Heart left ventricle (tissue), 16 donors: ENCODE measurements around the gene RAB6A. TPM values are rescaled to one million over a fixed set of nuclear protein-coding genes. Genes with fewer than 3 reads are reported as not detected.

ENCODE experiments used
- ATAC-seq, 4 donors: fragments of 200-7000 bp; cut with Tn5 transposase; one replicate each; pipeline ENCODE4 v1.9.1; 2020 to 2022; ENCODE audit warnings: moderate library complexity in 4 of 4, mild to moderate bottlenecking in 3 of 4, moderate number of reproducible peaks in 1 of 4
- DNase-seq, 5 donors: peaks; one replicate each; pipeline ENCODE4 v3.0.0-alpha.2; 2020
- H3K27ac ChIP-seq, 12 donors: fragments of 200-600 bp; sonication (generic) in 4 of 12; one replicate each; pipeline versions ENCODE4 v1.5.0 to v1.8.0; 2016 to 2022; ENCODE audit warnings: mild to moderate bottlenecking in 2 of 12
- H3K27me3 ChIP-seq, 9 donors: fragments of 200-600 bp; sonication (generic) in 2 of 9; one replicate each; pipeline versions ENCODE4 v1.5.1 to v1.8.0; 2016 to 2022; ENCODE audit warnings: mild to moderate bottlenecking in 3 of 9
- H3K36me3 ChIP-seq, 9 donors: fragments of 200-600 bp; sonication (generic) in 2 of 9; one replicate each; pipeline versions ENCODE4 v1.5.0 to v1.8.0; 2018 to 2022; ENCODE audit warnings: mild to moderate bottlenecking in 2 of 9
- H3K4me1 ChIP-seq, 12 donors: fragments of 200-600 bp; sonication (generic) in 4 of 12; one replicate each; pipeline versions ENCODE4 v1.5.0 to v1.8.0; 2016 to 2022; ENCODE audit warnings: mild to moderate bottlenecking in 3 of 12
- H3K4me3 ChIP-seq, 12 donors: fragments of 200-600 bp; sonication (generic) in 4 of 12; one replicate each; pipeline versions ENCODE4 v1.5.0 to v1.8.0; 2017 to 2022; ENCODE audit warnings: mild to moderate bottlenecking in 9 of 12, moderate library complexity in 4 of 12
- H3K9me3 ChIP-seq, 12 donors: fragments of 200-600 bp; sonication (generic) in 4 of 12; one replicate each; pipeline versions ENCODE4 v1.5.0 to v1.8.0; 2016 to 2022; ENCODE audit warnings: mild to moderate bottlenecking in 1 of 12
- CTCF ChIP-seq, 12 donors: fragments of 200-600 bp; sonication (generic) in 4 of 12; IDR thresholded peaks; one replicate each; pipeline versions ENCODE4 v1.5.0 to v1.8.0; 2018 to 2022; ENCODE audit warnings: antibody characterized with exemption in 12 of 12, mild to moderate bottlenecking in 5 of 12
- POLR2A ChIP-seq, 2 donors: fragments of 450-650 bp; IDR thresholded peaks; one replicate each; pipeline ENCODE4 v1.6.1; 2017; ENCODE audit warnings: antibody characterized with exemption in 2 of 2, mild to moderate bottlenecking in 2 of 2, moderate library complexity in 2 of 2
- WGBS, 4 donors: extraction: QIAGEN DNeasy Blood & Tissue Kit in 2 of 4; methylation state at CpG; one replicate each; pipeline versions ENCODE4 v1.1.5 to v1.1.7; 2013 to 2018; 5-methylcytosine and 5-hydroxymethylcytosine counted together
- intact Hi-C, 10 donors: fragments of 100-400 bp; cut with DNase I; formaldehyde crosslinking; loops; one replicate each; pipeline versions ENCODE4 v1.11.1 to v1.14.2; 2022
- polyA plus RNA-seq, 2 donors: library from polyadenylated mRNA; stranded (reverse); fragments of 200-250 nt; gene quantifications; one replicate each; pipeline ENCODE4 v1.2.3, GENCODE V29; 2013
- total RNA-seq, 9 donors: library from RNA; depleted of rRNA in 2 of 9; stranded (reverse); fragments of >200 nt in 2 of 9; fragmentation: NEBNext Ultra II Directional in 3 of 9; extraction: Animal tissue kit (Norgen Biotek cat#: 25700) in 3 of 9; gene quantifications; one replicate each; pipeline versions ENCODE4 v1.1.0 to v1.2.4, GENCODE V29; 2016 to 2023
- donor health status: ischemic (EF 13 %, LVEDD 7.1; RV severe dilation, severe dysfunction).
- donor health status: healthy with polysubstance abuse.
- donor health status: DM: no; HTN: yes; CAD: no.
- donor health status: DM: no; HTN: no; CAD: no.
- donor health status: ischemic (EF 25% LVEDD 6.9; RV normal size, moderate dysfunction).
- donor health status: ischemic (EF 25% LVEDD 5.7; RV mildly dilated, moderate dysfunction).
- donor health status: healthy.
- donor health status: DM: yes; HTN: yes; CAD: no.
- donor health status: ischemic (EF 35%, LVEDD 5.7; RV mildly dilated, moderate dysfunction).
- donor health status: nonischemic (EF 11% LVEDD 7.7; RV severe dilation, severe dysfunction).
- donor health status: DM: yes; HTN: yes; CAD: no.
- donor health status: PGD.
- donor health status: ischemic (EF 29% LVEDD 5.4; RV normal size, mild dysfunction).
- donor health status: nonischemic (EF 23%, LVEDD 6.1; RV moderate dilation, normal function).

Gene RAB6A
- total and polyA plus RNA-seq, 11 donors, result 41.7 to 143 (median 117) TPM

GRCh38 chr11:73750228-73750627, 10.6 kb downstream of the RAB6A start:
- WGBS, 4 donors, result 53 to 73% (median 65%) methylated on average over 5 of the region's 5 CpGs
- ATAC-seq (peak in 1 of 4 donors; percentile 21), DNase-seq (no peak)
- Histone ChIP-seq H3K36me3 (peaks cover 0 to 4% (median 0%) of the 10 kb centered on the region in 9 donors), H3K27ac (no peak overlapping the region), H3K27me3 (no peaks in the 10 kb centered on the region), H3K4me1 (peaks cover 0 to 38% (median 18%) of the 10 kb centered on the region in 12 donors), H3K4me3 (no peak overlapping the region), H3K9me3 (no peaks in the 10 kb centered on the region)
- TF ChIP-seq CTCF (IDR thresholded peaks at IDR 0.05) (no peak), POLR2A (IDR thresholded peaks at IDR 0.05) (no peak)
- intact Hi-C loops, result no loop called here

GRCh38 chr11:73749118-73749517, 11.8 kb downstream of the RAB6A start:
- Histone ChIP-seq H3K4me1 (peaks cover 0 to 38% (median 19%) of the 10 kb centered on the region in 12 donors), H3K36me3 (peaks cover 0 to 4% (median 0%) of the 10 kb centered on the region in 9 donors), H3K9me3 (no peaks in the 10 kb centered on the region), H3K4me3 (no peak overlapping the region), H3K27me3 (no peaks in the 10 kb centered on the region), H3K27ac (no peak overlapping the region)
- DNase-seq (no peak), ATAC-seq (no peak)
- intact Hi-C loops, result loop anchor here in 1 of 10 donors (10.0 kb wide), 1 partner anchor 56 kb away; no protein-coding TSS in a partner anchor
- TF ChIP-seq POLR2A (IDR thresholded peaks at IDR 0.05) (no peak), CTCF (IDR thresholded peaks at IDR 0.05) (no peak)
- WGBS, 4 donors, result 89 to 93% (median 92%) methylated on average over 7 of the region's 7 CpGs

- TF ChIP-seq CTCF (IDR thresholded peaks at IDR 0.05) (no peak), POLR2A (IDR thresholded peaks at IDR 0.05) (no peak)
- WGBS, 4 donors, result 90 to 92% (median 92%) methylated on average over 5 of the region's 5 CpGs
- H3K27ac ChIP-seq, result no peak overlapping the region
- H3K27me3 ChIP-seq, result no peaks in the 10 kb centered on the region
- H3K4me1 ChIP-seq, result peaks cover 0 to 38% (median 19%) of the 10 kb centered on the region in 12 donors
- intact Hi-C loops, result loop anchor here in 1 of 10 donors (10.0 kb wide), 1 partner anchor 57 kb away; no protein-coding TSS in a partner anchor
- ATAC-seq (no peak), DNase-seq (no peak)
- no peaks in the 10 kb centered on the region for H3K9me3 ChIP-seq
- H3K4me3 ChIP-seq, result no peak overlapping the region
- H3K36me3 ChIP-seq, result peaks cover 0 to 4% (median 0%) of the 10 kb centered on the region in 9 donors
Measured at GRCh38 chr11:73748300-73748699, 12.6 kb downstream of the RAB6A start.

GRCh38 chr11:73747762-73748161, 13.1 kb downstream of the RAB6A start:
- 46 to 55% (median 49%) methylated on average over 3 of the region's 3 CpGs for WGBS, 4 donors
- H3K36me3 ChIP-seq, result no peaks in the 10 kb centered on the region
- no peak for TF ChIP-seq CTCF (IDR thresholded peaks at IDR 0.05)
- no peak for TF ChIP-seq POLR2A (IDR thresholded peaks at IDR 0.05)
- H3K4me3 ChIP-seq, result no peak overlapping the region
- no peak for ATAC-seq
- intact Hi-C loops, result loop anchor here in 1 of 10 donors (10.0 kb wide), 1 partner anchor 57 kb away; no protein-coding TSS in a partner anchor
- H3K27ac ChIP-seq, result no peak overlapping the region
- no peaks in the 10 kb centered on the region for H3K27me3 ChIP-seq
- peaks cover 0 to 33% (median 16%) of the 10 kb centered on the region in 12 donors for H3K4me1 ChIP-seq
- no peak for DNase-seq
- no peaks in the 10 kb centered on the region for H3K9me3 ChIP-seq
